Memory B cell (primary cell): ENCODE data around the gene SPATS2L.

Source experiments
- ATAC-seq: fragments of 150-1000 bp; cut with Tn5 transposase; 2 replicates; pipeline ENCODE4 v1.10.0; 2021; ENCODE audit warnings: low read depth, mild to moderate bottlenecking, moderate library complexity
- DNase-seq, 2 donors: peaks; one replicate each; pipeline ENCODE4 v3.0.0; 2022; ENCODE audit warnings: low spot score in 2 of 2
- H3K27ac Mint-ChIP-seq: one replicate; pipeline ENCODE4 v1.8.0; 2022; ENCODE audit warnings: mild to moderate bottlenecking, moderate library complexity, mixed read lengths
- H3K27me3 Mint-ChIP-seq: one replicate; pipeline ENCODE4 v1.8.0; 2022; ENCODE audit warnings: mixed read lengths
- H3K36me3 Mint-ChIP-seq: one replicate; pipeline ENCODE4 v1.8.0; 2022; ENCODE audit warnings: mild to moderate bottlenecking, mixed read lengths
- H3K4me1 Mint-ChIP-seq: one replicate; pipeline ENCODE4 v1.8.0; 2022; ENCODE audit warnings: mixed read lengths
- H3K4me3 Mint-ChIP-seq: one replicate; pipeline ENCODE4 v1.8.0; 2022; ENCODE audit warnings: mild to moderate bottlenecking, moderate library complexity, mixed read lengths
- H3K9me3 Mint-ChIP-seq: one replicate; pipeline ENCODE4 v1.8.0; 2022; ENCODE audit warnings: mixed read lengths

The SPATS2L gene

DNA sequence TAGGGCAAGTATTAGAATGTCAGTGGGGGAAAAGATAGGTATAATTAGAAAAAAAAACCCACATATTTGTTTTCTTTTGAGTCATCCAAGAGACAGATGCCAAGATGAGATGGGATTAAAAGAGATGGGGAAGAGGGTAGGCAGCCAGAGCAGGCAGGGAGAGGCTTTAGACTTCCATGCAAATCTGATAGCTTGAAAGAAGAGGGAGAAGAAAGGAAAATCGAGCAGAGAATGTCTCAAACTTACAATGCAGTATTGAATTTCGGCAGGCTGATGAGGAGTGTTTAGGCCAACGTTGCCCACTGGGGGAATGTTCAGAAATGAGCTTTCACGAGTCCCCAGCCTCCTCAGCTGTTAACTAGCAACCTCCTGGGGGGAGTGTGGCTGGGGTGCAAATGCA lies 91.3 kb downstream of the SPATS2L start:
- peaks cover 4% of the 10 kb centered on the region for H3K4me1 Mint-ChIP-seq
- H3K9me3 Mint-ChIP-seq = no peaks in the 10 kb centered on the region
- no peak for DNase-seq
- H3K36me3 Mint-ChIP-seq = no peaks in the 10 kb centered on the region
- H3K27me3 Mint-ChIP-seq = peaks cover 6% of the 10 kb centered on the region
- ATAC-seq = no peak
- no peak overlapping the region for H3K4me3 Mint-ChIP-seq
- H3K27ac Mint-ChIP-seq = no peak overlapping the region

DNA sequence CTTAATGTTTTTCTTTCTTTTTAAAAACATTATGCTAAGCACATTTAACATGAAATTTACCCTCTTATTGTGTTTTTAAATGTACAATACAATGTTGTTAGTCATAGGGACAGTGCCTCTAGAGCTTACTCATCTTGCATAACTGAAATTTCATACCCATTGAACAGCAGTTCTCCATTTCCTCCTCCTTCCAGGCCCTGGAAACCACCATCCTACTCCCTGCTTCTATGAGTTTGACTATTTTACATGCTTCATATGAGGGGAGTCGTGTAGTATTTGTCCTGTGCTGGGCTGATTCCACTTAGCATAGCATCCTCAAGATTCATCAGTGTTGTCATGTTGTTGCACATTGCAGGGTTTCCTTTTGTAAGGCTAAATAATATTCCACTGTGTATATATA lies 92.6 kb downstream of the SPATS2L start:
- Mint-ChIP-seq H3K36me3 (no peaks in the 10 kb centered on the region), H3K27ac (no peak overlapping the region), H3K27me3 (peaks cover 6% of the 10 kb centered on the region), H3K4me3 (no peak overlapping the region), H3K4me1 (peaks cover 4% of the 10 kb centered on the region), H3K9me3 (no peaks in the 10 kb centered on the region)
- ATAC-seq = no peak
- DNase-seq = no peak

DNA sequence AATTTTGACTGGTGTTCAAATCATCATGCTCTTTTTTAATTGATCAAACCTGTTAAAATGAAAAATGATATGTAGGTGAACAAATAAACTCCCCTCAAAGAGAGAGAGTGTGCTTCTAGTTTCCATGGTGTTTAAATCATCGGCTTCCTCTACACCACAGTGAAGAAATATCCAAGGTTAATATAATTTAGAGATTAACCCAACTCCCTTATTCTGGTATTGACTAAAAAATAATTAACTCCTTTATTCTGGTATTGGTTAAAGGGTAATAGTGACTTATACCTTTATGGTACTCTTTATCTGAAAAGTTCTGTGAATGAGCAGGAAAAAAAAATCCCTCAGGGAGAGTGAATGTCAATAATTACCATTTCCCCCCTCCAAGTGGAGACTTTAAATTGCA lies 93.1 kb downstream of the SPATS2L start:
- DNase-seq (no peak), ATAC-seq (no peak)
- H3K36me3 Mint-ChIP-seq = no peaks in the 10 kb centered on the region
- H3K4me1 Mint-ChIP-seq = peaks cover 4% of the 10 kb centered on the region
- H3K4me3 Mint-ChIP-seq = no peak overlapping the region
- H3K27ac Mint-ChIP-seq = no peak overlapping the region
- no peaks in the 10 kb centered on the region for H3K9me3 Mint-ChIP-seq
- peaks cover 4% of the 10 kb centered on the region for H3K27me3 Mint-ChIP-seq

DNA sequence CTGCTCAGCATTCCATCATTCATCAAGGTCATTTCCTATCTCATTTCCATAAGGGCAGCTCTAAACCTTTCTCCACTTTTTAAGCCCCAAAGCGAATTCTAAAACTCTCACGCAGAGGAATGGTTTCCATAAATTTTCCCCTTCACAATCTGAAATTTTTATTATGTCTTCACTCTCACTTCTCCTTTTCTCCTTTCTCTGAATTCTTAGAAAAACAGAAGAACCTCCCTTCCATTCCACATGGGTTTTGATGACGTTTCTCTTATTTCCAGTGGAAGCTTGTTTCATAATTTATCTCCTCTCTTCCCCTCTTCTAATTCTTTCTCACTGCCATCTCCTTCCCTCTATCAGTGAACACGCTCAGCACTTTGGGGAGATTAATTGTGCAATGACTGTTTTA lies 97.3 kb downstream of the SPATS2L start:
- Mint-ChIP-seq H3K27me3 (peaks cover 7% of the 10 kb centered on the region), H3K4me3 (no peak overlapping the region), H3K27ac (no peak overlapping the region), H3K4me1 (no peaks in the 10 kb centered on the region), H3K9me3 (no peaks in the 10 kb centered on the region), H3K36me3 (no peaks in the 10 kb centered on the region)
- no peak for ATAC-seq
- no peak for DNase-seq

DNA sequence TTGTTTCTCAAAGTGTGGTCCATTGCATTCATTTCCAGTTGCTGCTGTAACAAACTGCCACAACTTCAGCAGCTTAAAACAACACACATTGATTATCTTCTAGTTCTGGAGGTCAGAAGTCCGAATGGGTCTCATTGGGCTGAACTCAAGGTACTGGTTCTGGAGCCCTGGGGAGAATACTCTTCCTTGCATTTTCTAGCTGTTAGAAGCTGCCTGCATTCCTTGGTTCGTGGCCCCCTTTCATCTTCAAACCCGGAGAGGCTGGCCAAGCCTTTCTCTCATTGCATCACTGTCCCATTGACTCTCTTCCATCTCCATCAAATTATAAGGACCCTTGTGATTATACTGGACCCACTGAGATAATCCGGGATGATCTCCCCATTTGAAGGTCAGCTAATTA lies 98.1 kb downstream of the SPATS2L start:
- Mint-ChIP-seq H3K9me3 (no peaks in the 10 kb centered on the region), H3K4me1 (no peaks in the 10 kb centered on the region), H3K36me3 (no peaks in the 10 kb centered on the region), H3K27me3 (peaks cover 7% of the 10 kb centered on the region), H3K27ac (no peak overlapping the region), H3K4me3 (no peak overlapping the region)
- no peak for DNase-seq
- no peak for ATAC-seq

DNA sequence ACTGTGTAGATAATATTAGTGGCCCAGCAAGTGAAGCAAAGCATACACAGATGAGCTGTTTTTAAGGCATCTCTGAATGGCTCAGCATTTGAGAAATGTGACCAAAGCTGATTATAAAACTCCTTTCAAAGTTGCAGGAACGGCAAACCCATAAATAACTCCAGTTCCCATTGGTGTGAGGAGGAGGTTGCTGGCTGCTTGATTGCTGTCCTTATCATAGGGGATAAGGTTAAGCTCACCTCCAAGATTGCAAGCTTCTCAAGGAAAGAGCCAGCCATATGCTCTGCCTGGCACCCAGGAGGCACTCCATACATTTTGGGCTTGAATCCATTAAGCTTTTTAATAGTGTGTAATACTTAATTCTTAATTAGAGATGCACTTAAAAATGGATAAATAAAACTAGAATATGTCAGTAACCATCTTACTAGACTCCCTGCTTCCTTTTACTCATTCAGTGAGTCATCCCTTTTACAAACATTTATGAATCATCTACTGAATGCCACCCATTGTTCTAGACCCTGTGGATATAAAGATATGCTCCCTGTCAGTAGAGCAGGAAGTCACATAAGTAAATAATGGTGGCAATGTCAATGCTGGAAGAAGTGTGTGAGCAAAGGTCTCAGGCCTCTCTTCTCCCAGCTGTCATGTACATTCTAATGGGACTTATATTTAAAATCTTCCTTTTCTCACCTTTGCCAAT lies 99.3 kb downstream of the SPATS2L start:
- no peak for ATAC-seq

DNA sequence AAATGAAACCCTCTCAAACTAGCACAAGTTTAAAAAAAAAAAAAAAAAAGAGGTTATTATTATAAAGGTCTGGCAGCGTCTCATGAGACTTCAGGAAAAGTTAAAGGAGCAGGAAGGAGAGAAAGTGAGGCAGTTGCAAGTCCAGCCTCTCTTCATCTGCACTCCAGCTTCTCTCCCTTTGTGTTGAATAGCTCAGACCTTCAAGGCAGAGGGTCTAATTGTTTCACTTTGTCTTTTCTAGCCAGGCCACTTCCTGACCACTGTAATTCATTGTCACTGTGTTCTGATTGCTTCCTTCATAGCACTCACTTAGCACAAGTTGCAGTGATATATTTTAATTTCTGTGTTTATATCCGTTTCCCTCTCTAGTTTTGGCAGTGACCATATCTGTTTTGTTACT lies 99.9 kb downstream of the SPATS2L start:
- Mint-ChIP-seq H3K36me3 (no peaks in the 10 kb centered on the region), H3K27me3 (peaks cover 7% of the 10 kb centered on the region)

More for the DNA sequence above, 99.3 kb downstream of the SPATS2L start:
- Mint-ChIP-seq H3K27ac (no peak overlapping the region), H3K36me3 (no peaks in the 10 kb centered on the region), H3K9me3 (no peaks in the 10 kb centered on the region), H3K4me3 (no peak overlapping the region), H3K4me1 (no peaks in the 10 kb centered on the region), H3K27me3 (peaks cover 7% of the 10 kb centered on the region)
- no peak for DNase-seq

DNA sequence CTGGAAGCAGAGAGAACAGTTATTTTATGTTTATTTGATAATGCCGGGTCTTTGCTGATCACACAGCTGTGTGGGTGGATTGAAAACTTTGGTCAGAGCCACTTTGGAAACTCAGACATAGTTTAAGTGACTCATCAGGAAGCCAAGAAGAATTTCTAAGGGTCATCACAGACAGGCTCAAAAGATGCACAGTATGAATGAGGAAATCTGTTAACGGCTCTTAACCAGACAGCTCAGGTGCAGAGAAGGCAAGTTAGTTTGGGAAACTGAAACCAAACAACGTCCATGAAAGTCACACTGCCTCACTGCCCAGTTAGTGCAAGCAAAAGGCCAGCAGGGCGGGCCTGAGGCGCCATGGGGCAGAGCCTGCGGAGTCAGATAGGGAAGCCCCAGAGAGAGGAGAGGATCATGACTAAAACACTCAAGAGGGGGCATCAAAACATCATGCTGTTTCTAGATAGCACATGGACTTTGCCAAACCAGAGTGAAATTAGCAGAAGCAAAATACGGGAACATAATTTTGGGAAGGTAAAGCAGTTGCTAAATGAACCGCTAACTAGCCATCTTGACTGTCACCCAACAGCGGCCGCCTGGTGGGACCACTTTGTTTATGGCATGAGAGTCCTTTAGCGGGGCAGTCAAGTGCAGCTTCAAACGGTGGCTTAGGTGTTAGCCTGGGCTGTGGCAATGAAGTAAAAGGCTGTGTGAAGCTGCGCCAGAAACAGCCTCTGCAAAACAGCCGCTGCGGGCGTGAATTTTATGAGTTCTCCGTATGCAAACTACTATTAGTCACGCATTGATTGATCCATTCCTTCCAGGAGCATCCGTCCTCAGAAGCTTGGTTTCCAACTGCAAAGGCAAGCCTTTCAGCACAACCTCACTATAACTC lies 102.2 kb downstream of the SPATS2L start:
- Mint-ChIP-seq H3K27me3 (peaks cover 4% of the 10 kb centered on the region), H3K4me1 (no peaks in the 10 kb centered on the region), H3K9me3 (no peaks in the 10 kb centered on the region), H3K36me3 (no peaks in the 10 kb centered on the region), H3K4me3 (no peak overlapping the region), H3K27ac (no peak overlapping the region)
- ATAC-seq (no peak), DNase-seq (no peak)

More for the DNA sequence above, 99.9 kb downstream of the SPATS2L start:
- no peaks in the 10 kb centered on the region for H3K4me1 Mint-ChIP-seq
- no peak overlapping the region for H3K27ac Mint-ChIP-seq
- no peaks in the 10 kb centered on the region for H3K9me3 Mint-ChIP-seq
- DNase-seq (no peak), ATAC-seq (no peak)
- H3K4me3 Mint-ChIP-seq = no peak overlapping the region

DNA sequence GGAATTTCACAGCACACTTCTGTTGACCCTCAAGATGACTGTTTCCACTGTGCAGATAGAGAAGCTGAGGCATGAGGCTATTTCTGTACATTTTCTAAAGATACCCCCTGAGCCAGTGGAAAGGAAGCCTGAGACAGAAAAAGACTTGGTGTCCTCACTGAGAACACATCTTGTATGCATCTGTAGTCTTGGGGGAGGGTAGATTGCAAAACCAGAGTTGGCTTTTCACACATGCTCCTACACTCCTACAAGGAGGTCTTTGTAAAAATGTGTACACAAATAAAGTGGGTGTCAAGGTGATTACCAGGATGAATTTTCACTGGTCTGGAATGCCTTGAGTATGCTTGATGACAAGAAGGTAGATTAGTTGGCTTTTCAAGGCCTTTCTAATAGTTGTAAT lies 105.3 kb downstream of the SPATS2L start:
- H3K27me3 Mint-ChIP-seq = peaks cover 7% of the 10 kb centered on the region
- ATAC-seq (no peak), DNase-seq (no peak)
- no peaks in the 10 kb centered on the region for H3K4me1 Mint-ChIP-seq
- H3K27ac Mint-ChIP-seq = no peak overlapping the region
- no peak overlapping the region for H3K4me3 Mint-ChIP-seq
- no peaks in the 10 kb centered on the region for H3K9me3 Mint-ChIP-seq
- H3K36me3 Mint-ChIP-seq = no peaks in the 10 kb centered on the region

DNA sequence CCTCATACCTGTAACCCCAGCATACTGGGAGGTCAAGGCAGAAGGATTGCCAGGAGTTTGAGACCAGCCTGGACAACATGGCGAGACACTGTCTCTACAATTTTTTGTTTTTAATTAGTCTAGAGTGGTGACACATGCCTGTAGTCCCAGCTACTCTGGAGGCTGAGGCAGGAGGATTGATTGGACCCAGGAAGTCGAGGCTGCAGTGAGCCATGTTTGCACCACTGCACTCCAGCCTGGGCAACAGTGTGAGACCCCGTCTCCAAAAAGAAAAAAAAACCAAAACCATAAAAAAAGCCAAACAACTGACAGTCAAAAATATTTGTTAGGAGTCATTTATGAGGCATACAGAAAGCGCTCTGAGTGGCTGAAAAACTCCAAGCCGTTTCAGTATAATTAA lies 107.9 kb downstream of the SPATS2L start:
- Mint-ChIP-seq H3K27ac (no peak overlapping the region), H3K4me3 (no peak overlapping the region), H3K9me3 (no peaks in the 10 kb centered on the region), H3K36me3 (no peaks in the 10 kb centered on the region), H3K4me1 (no peaks in the 10 kb centered on the region), H3K27me3 (peaks cover 2% of the 10 kb centered on the region)
- DNase-seq (no peak), ATAC-seq (no peak)

DNA sequence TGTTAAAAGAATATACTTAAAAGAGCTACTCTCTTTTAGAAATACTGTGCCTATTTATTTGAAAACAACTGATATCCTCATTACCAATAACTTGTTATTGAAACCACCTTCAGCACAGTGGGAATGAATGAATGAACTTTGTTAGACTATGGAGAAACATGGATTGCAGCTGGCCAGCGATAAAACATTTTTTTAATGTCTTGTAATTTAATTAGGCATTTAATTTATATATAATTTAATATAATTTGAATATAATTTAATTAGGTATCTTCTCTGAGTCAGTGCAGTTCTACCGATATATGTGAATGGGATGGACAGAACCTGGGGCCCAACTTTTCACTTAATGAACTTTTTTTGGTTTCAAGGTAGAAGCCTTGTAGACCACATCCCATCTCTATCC lies 109.0 kb downstream of the SPATS2L start:
- Mint-ChIP-seq H3K27me3 (peaks cover 2% of the 10 kb centered on the region), H3K4me3 (no peak overlapping the region), H3K9me3 (no peaks in the 10 kb centered on the region), H3K27ac (no peak overlapping the region), H3K4me1 (no peaks in the 10 kb centered on the region), H3K36me3 (no peaks in the 10 kb centered on the region)
- no peak for DNase-seq
- ATAC-seq = no peak

DNA sequence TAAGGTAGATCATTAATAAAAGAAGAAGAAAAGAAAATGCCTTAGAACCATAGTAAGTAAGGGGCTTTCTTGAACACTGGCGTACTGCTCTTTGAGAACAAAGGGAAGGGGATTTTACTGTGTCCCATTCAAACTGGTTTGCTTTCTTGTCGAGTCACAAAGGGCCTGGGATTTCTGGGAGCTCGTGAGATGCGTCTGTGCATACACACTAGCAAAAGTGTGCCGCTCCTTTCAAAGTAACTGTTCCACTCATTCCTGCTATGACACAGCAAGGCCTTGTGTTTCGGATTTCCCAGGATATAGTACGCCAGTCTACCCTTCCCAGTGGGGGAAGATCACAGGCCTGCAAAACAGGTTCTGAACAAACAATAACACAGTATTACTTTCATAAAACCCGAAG lies 110.4 kb downstream of the SPATS2L start:
- Mint-ChIP-seq H3K27me3 (peaks cover 2% of the 10 kb centered on the region), H3K27ac (no peak overlapping the region), H3K4me3 (no peak overlapping the region), H3K36me3 (no peaks in the 10 kb centered on the region), H3K9me3 (no peaks in the 10 kb centered on the region), H3K4me1 (no peaks in the 10 kb centered on the region)
- ATAC-seq (no peak), DNase-seq (no peak)

DNA sequence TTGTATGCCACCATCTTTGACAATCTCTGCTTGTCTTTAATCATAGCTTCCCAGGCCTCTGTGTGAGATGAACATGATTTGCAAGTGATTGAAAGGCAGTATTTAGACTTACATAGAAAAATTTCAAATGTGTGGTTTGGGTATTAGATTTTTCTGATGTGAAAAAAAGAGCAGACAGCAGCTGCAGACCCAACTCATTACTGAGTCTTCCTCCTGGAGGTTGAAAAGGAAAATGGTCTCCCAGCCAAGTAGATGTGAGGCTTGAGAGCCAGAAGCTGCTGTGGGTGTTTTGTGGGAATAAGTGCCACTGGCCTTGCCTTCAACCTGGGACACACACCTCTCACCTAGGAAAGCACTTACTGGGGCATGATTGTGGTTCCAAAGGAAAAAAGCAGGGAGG lies 110.9 kb downstream of the SPATS2L start:
- peaks cover 2% of the 10 kb centered on the region for H3K27me3 Mint-ChIP-seq
- no peak for DNase-seq
- no peaks in the 10 kb centered on the region for H3K4me1 Mint-ChIP-seq
- H3K4me3 Mint-ChIP-seq = no peak overlapping the region
- ATAC-seq = no peak
- H3K36me3 Mint-ChIP-seq = no peaks in the 10 kb centered on the region
- no peaks in the 10 kb centered on the region for H3K9me3 Mint-ChIP-seq
- no peak overlapping the region for H3K27ac Mint-ChIP-seq

DNA sequence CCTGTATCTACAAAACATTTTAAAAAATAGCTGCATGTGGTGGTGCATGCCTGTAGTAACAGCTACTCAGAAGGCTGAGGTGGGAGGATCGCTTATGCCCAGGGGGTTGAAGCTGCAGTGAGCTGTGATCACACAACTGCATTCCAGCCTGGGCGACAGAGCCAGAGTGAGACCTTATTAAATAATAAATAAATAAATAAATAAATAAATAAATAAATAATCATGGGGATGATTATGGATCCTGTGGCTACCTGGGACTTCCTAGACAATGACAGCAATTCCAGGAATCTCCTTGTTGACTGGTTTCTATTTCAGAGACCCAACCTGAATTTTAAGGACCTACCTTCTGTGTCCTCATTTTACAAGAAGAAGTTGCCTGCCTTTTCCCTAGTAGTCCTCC lies 111.9 kb downstream of the SPATS2L start:
- no peak for ATAC-seq
- Mint-ChIP-seq H3K9me3 (no peaks in the 10 kb centered on the region), H3K36me3 (no peaks in the 10 kb centered on the region)

More for the DNA sequence above, 111.9 kb downstream of the SPATS2L start:
- DNase-seq = no peak
- Mint-ChIP-seq H3K27me3 (peaks cover 4% of the 10 kb centered on the region), H3K4me1 (no peaks in the 10 kb centered on the region), H3K27ac (no peak overlapping the region), H3K4me3 (no peak overlapping the region)
